Thoracic aorta (tissue), 2 donors: ENCODE data around the gene OSM. TPM values are rescaled to one million over a fixed set of nuclear protein-coding genes. Genes with fewer than 3 reads are reported as not detected.
A peak's percentile ranks its signal among the peaks of the same experiment; 100 is the strongest.

ENCODE experiments used
- ATAC-seq: fragments of 150-250 bp; one replicate; pipeline ENCODE4 v1.8.0; 2017; ENCODE audit warnings: low read depth; ENCODE audit not compliant: insufficient number of reproducible peaks, low FRiP score
- DNase-seq: peaks from one replicate; pipeline ENCODE4 v3.0.0-alpha.2; 2020; ENCODE audit warnings: low spot score
- H3K27ac ChIP-seq, 2 donors: fragments of 200-600 bp; sonication (generic); 1 replicate in 1 of 2; 2 replicates in 1 of 2; pipeline ENCODE4 v1.5.1; 2016; ENCODE audit warnings: mild to moderate bottlenecking in 2 of 2, moderate library complexity in 2 of 2
- H3K27me3 ChIP-seq: fragments of 200-600 bp; sonication (generic); replicated peaks from 2 replicates; pipeline ENCODE4 v1.6.0; 2016; ENCODE audit warnings: mild to moderate bottlenecking; ENCODE audit not compliant: insufficient read depth
- H3K36me3 ChIP-seq: fragments of 200-600 bp; sonication (generic); one replicate; pipeline ENCODE4 v1.5.1; 2016
- H3K4me1 ChIP-seq, 2 donors: fragments of 200-600 bp; sonication (generic); 1 replicate in 1 of 2; 2 replicates in 1 of 2; pipeline versions ENCODE4 v1.5.1 to v1.6.0; 2016; ENCODE audit warnings: low read depth in 2 of 2, mild to moderate bottlenecking in 1 of 2; ENCODE audit not compliant: control insufficient read depth in 1 of 2
- H3K4me3 ChIP-seq: fragments of 200-600 bp; sonication (generic); 2 replicates; pipeline ENCODE4 v1.5.1; 2016; ENCODE audit warnings: mild to moderate bottlenecking
- H3K9me3 ChIP-seq: fragments of 200-600 bp; sonication (generic); 2 replicates; pipeline ENCODE4 v1.5.1; 2016
- CTCF ChIP-seq: fragments of 200-600 bp; sonication (generic); IDR thresholded peaks from one replicate; pipeline ENCODE4 v1.5.1; 2019; ENCODE audit warnings: antibody characterized with exemption
- total RNA-seq, 2 donors: library from RNA; depleted of rRNA; stranded (reverse); fragments of >200 nt; gene quantifications; one replicate each; pipeline versions ENCODE4 v1.1.0 to v1.2.3, GENCODE V29; 2016

Gene OSM
- total RNA-seq, 2 donors from 2014 or later, result 3.5 to 27.1 TPM

- no peak for TF ChIP-seq CTCF
- Histone ChIP-seq H3K27ac (peak overlapping the region; percentile 81 to 88), H3K4me1 (peaks cover 56 to 88% of the 10 kb centered on the region in 2 donors), H3K9me3 (no peaks in the 10 kb centered on the region), H3K4me3 (no peak overlapping the region), H3K27me3 (no peaks in the 10 kb centered on the region), H3K36me3 (no peaks in the 10 kb centered on the region)
- DNase-seq (no peak), ATAC-seq (no peak)
Observed at GRCh38 chr22:30312053-30312452, 45.4 kb upstream of the OSM start.

GRCh38 chr22:30310881-30311771, 44.5 kb upstream of the OSM start:
- Histone ChIP-seq H3K27ac (peak overlapping the region; percentile 81 to 88), H3K27me3 (no peaks in the 10 kb centered on the region), H3K9me3 (no peaks in the 10 kb centered on the region), H3K4me1 (peaks cover 59 to 88% of the 10 kb centered on the region in 2 donors), H3K36me3 (no peaks in the 10 kb centered on the region), H3K4me3 (peak overlapping the region; percentile 34)
- TF ChIP-seq CTCF, result no peak
- ATAC-seq (peak; percentile 80), DNase-seq (peak; percentile 63)

GRCh38 chr22:30309951-30310741, 43.5 kb upstream of the OSM start:
- H3K36me3 ChIP-seq, result no peaks in the 10 kb centered on the region
- ATAC-seq, result no peak
- no peak for DNase-seq
- H3K4me1 ChIP-seq, result peaks cover 63 to 90% of the 10 kb centered on the region in 2 donors
- H3K27me3 ChIP-seq, result no peaks in the 10 kb centered on the region
- TF ChIP-seq CTCF, result no peak
- peak overlapping the region; percentile 34 for H3K4me3 ChIP-seq
- peak overlapping the region; percentile 81 to 88 for H3K27ac ChIP-seq
- H3K9me3 ChIP-seq, result no peaks in the 10 kb centered on the region

DNA sequence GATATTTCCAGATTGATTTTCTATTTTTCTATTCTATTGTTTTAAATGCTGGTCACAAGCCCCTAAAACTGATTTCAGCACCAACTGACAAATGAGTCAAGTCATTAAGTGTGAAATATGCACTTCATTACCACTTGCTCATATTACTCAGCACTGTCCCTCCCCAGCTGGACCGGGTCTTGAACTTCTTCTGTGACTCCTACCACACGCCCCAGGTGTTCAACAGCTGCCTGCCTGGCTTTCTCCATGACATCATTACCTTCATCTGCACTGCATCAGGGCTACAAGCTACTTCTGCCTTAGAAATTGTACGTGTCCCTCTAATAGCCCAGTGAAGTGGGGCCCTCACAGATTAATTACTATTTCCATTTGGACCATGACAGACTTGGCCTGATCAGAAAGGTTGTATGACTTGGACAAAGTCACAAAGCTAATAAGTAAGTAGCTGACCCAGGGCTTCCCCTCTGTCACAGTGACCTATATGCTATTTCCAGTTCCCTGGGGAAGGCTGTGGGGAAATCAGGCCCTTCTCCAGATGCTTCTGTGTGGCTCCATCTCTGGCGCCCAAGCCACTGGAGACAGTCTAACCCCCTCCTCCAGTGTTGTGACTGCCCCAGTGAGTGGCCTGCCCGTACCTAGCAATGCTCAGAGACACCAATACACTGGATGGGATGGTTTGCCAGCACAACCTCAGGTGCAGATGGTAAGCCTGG, 42.0 kb upstream of the OSM start:
- TF ChIP-seq CTCF, result no peak
- no peak overlapping the region for H3K4me3 ChIP-seq
- no peaks in the 10 kb centered on the region for H3K9me3 ChIP-seq
- no peaks in the 10 kb centered on the region for H3K36me3 ChIP-seq
- no peak for ATAC-seq
- H3K4me1 ChIP-seq, result peaks cover 77 to 98% of the 10 kb centered on the region in 2 donors
- peak overlapping the region; percentile 12 to 88 for H3K27ac ChIP-seq
- DNase-seq, result no peak
- no peaks in the 10 kb centered on the region for H3K27me3 ChIP-seq
